H1 (cell line): Measurements from ENCODE around the gene ISG15. TPM values are rescaled to one million over a fixed set of nuclear protein-coding genes. Genes with fewer than 3 reads are reported as not detected.
A peak's percentile ranks its signal among the peaks of the same experiment; 100 is the strongest.
"Not testable (repeated sequence)": the region's sequence is repeated elsewhere in the genome, so short reads cannot be mapped to it uniquely, and the experiment has no call there.

ENCODE experiments used
- CTCF ChIA-PET: fragments of 300-600 bp; sonication (Branson Sonifier 250); formaldehyde crosslinking; loops from one replicate; lab custom pipeline; 2021; ENCODE audit not compliant: partially characterized antibody; lab: Charles Lee
- POLR2A ChIA-PET: fragments of 300-600 bp; sonication (Branson Sonifier 250); formaldehyde crosslinking; loops from one replicate; lab custom pipeline; 2021; ENCODE audit warnings: inconsistent platforms; ENCODE audit not compliant: partially characterized antibody; lab: Charles Lee
- DNase-seq, 2 experiments: peaks; one replicate each; pipeline versions ENCODE4 v3.0.0 to v3.0.0-alpha.2; 2010 to 2022; ENCODE audit warnings: low spot score in 2 of 2, low read depth in 1 of 2, mixed read lengths in 1 of 2
- FAIRE-seq: peaks from 2 replicates; lab custom pipeline; 2011; peaks lifted over from hg19 to GRCh38; lab: Jason Lieb, UNC
- H2AFZ ChIP-seq: 2 replicates; pipeline ENCODE4 v1.8.1; 2012; ENCODE audit warnings: low read length, inconsistent platforms
- H2AK5ac ChIP-seq: 2 replicates; pipeline ENCODE4 v1.6.1; 2013; ENCODE audit warnings: low read depth, low read length
- H2BK120ac ChIP-seq: replicated peaks from 2 replicates; pipeline ENCODE3; 2013; ENCODE audit warnings: low read depth, low read length, inconsistent platforms
- H2BK12ac ChIP-seq: 2 replicates; pipeline ENCODE4 v1.6.1; 2013; ENCODE audit warnings: low read depth, low read length
- H2BK15ac ChIP-seq: 2 replicates; pipeline ENCODE4 v1.6.1; 2013; ENCODE audit warnings: low read length
- H2BK20ac ChIP-seq: 2 replicates; pipeline ENCODE4 v1.6.1; 2013; ENCODE audit warnings: low read length
- H2BK5ac ChIP-seq: 2 replicates; pipeline ENCODE4 v1.6.1; 2013; ENCODE audit warnings: low read depth, low read length
- H3K14ac ChIP-seq: 2 replicates; pipeline ENCODE4 v1.6.1; 2013; ENCODE audit warnings: inconsistent platforms; ENCODE audit not compliant: insufficient read length
- H3K18ac ChIP-seq: 2 replicates; pipeline ENCODE4 v1.6.1; 2013; ENCODE audit warnings: low read length; ENCODE audit errors: extremely low read depth
- H3K23ac ChIP-seq: 2 replicates; pipeline ENCODE4 v1.6.1; 2013; ENCODE audit warnings: inconsistent platforms; ENCODE audit not compliant: insufficient read length
- H3K23me2 ChIP-seq: 2 replicates; pipeline ENCODE4 v1.6.1; 2013; ENCODE audit warnings: low read depth, low read length
- H3K27ac ChIP-seq: 2 replicates; pipeline ENCODE4 v1.6.1; 2011; ENCODE audit warnings: low read depth, low read length, inconsistent platforms
- H3K27me3 ChIP-seq, 4 experiments: replicated peaks in 1 of 4; 1 replicate in 1 of 4; 2 replicates in 3 of 4; pipeline versions ENCODE4 v1.6.1 to v1.8.1; 2011 to 2013; ENCODE audit warnings: low read length in 3 of 4, mild to moderate bottlenecking in 3 of 4, inconsistent platforms in 2 of 4, mixed read lengths in 2 of 4, moderate library complexity in 1 of 4; ENCODE audit not compliant: control insufficient read depth in 3 of 4, insufficient read depth in 3 of 4; ENCODE audit errors: extremely low read depth in 1 of 4
- H3K36me3 ChIP-seq, 4 experiments: 2 replicates each; pipeline versions ENCODE4 v1.6.1 to v1.8.1; 2011 to 2013; ENCODE audit warnings: mild to moderate bottlenecking in 4 of 4, low read length in 3 of 4, moderate library complexity in 2 of 4, control low read depth in 1 of 4, inconsistent platforms in 1 of 4; ENCODE audit not compliant: insufficient read depth in 4 of 4, control insufficient read depth in 2 of 4
- H3K4ac ChIP-seq: replicated peaks from 2 replicates; pipeline ENCODE3; 2013; ENCODE audit warnings: low read length, low read depth, mixed read lengths, inconsistent platforms; ENCODE audit not compliant: insufficient read length
- H3K4me1 ChIP-seq, 4 experiments: replicated peaks in 1 of 4; 1 replicate in 1 of 4; 2 replicates in 3 of 4; pipeline versions ENCODE4 v1.6.1 to v1.8.1; 2011 to 2013; ENCODE audit warnings: low read length in 3 of 4, inconsistent platforms in 2 of 4, mixed read lengths in 1 of 4; ENCODE audit not compliant: insufficient read depth in 4 of 4, control insufficient read depth in 3 of 4
- H3K4me2 ChIP-seq, 2 experiments: 2 replicates each; pipeline versions ENCODE4 v1.6.1 to v1.8.1; 2011 to 2013; ENCODE audit warnings: low read depth in 2 of 2, low read length in 2 of 2, control low read depth in 1 of 2, inconsistent platforms in 1 of 2, mild to moderate bottlenecking in 1 of 2; ENCODE audit not compliant: insufficient read depth in 1 of 2
- H3K4me3 ChIP-seq, 4 experiments: fragments of 200-600, 300-600 bp in 1 of 4; sonication (generic), shearing (Covaris generic), sonication (Bioruptor Twin) in 1 of 4; 2 replicates each; pipeline versions ENCODE4 v1.5.1 to v1.8.1; 2011 to 2016; ENCODE audit warnings: low read length in 4 of 4, low read depth in 3 of 4, control low read depth in 2 of 4, inconsistent platforms in 2 of 4, mild to moderate bottlenecking in 2 of 4, mixed read lengths in 1 of 4, moderate library complexity in 1 of 4; ENCODE audit not compliant: insufficient read depth in 2 of 4; ENCODE audit errors: extremely low read depth in 1 of 4
- H3K56ac ChIP-seq: replicated peaks from 2 replicates; pipeline ENCODE3; 2013; ENCODE audit warnings: low read depth, mild to moderate bottlenecking, mixed read lengths, low read length, inconsistent platforms; ENCODE audit not compliant: insufficient read length
- H3K79me1 ChIP-seq: 2 replicates; pipeline ENCODE4 v1.6.1; 2013; ENCODE audit warnings: low read depth, low read length, control low read depth
- H3K79me2 ChIP-seq, 2 experiments: 2 replicates each; pipeline versions ENCODE4 v1.6.1 to v1.8.1; 2012 to 2013; ENCODE audit warnings: low read length in 2 of 2, mild to moderate bottlenecking in 2 of 2, inconsistent platforms in 1 of 2; ENCODE audit not compliant: insufficient read depth in 2 of 2, control insufficient read depth in 1 of 2
- H3K9ac ChIP-seq, 4 experiments: replicated peaks in 1 of 4; 1 replicate in 1 of 4; 2 replicates in 3 of 4; pipeline versions ENCODE4 v1.6.1 to v1.8.1; 2011 to 2013; ENCODE audit warnings: low read depth in 3 of 4, low read length in 3 of 4, control low read depth in 2 of 4, mild to moderate bottlenecking in 2 of 4, moderate library complexity in 2 of 4, inconsistent platforms in 1 of 4; ENCODE audit errors: extremely low read depth in 1 of 4
- H3K9me3 ChIP-seq, 2 experiments: 2 replicates each; pipeline versions ENCODE4 v1.6.1 to v1.8.1; 2012 to 2013; ENCODE audit warnings: mild to moderate bottlenecking in 2 of 2, moderate library complexity in 2 of 2, control low read depth in 1 of 2, inconsistent platforms in 1 of 2, low read depth in 1 of 2, low read length in 1 of 2, mixed read lengths in 1 of 2; ENCODE audit not compliant: insufficient read depth in 2 of 2
- H4K20me1 ChIP-seq, 2 experiments: replicated peaks in 1 of 2; 2 replicates each; pipeline versions ENCODE3 to v1.8.1; 2011 to 2013; ENCODE audit warnings: inconsistent platforms in 2 of 2, low read length in 2 of 2, mild to moderate bottlenecking in 1 of 2; ENCODE audit not compliant: insufficient read depth in 2 of 2, control insufficient read depth in 1 of 2
- H4K5ac ChIP-seq: 2 replicates; pipeline ENCODE4 v1.6.1; 2013; ENCODE audit warnings: low read length, low read depth, mixed read lengths, inconsistent platforms; ENCODE audit not compliant: insufficient read length
- H4K8ac ChIP-seq: 2 replicates; pipeline ENCODE4 v1.8.0; 2013; ENCODE audit warnings: mild to moderate bottlenecking, moderate library complexity, low read length, inconsistent platforms; ENCODE audit not compliant: insufficient read depth; ENCODE audit errors: extremely low read depth
- H4K91ac ChIP-seq: replicated peaks from 2 replicates; pipeline ENCODE3; 2013; ENCODE audit warnings: low read length, mixed read lengths, inconsistent platforms; ENCODE audit not compliant: insufficient read length
- CHD2 ChIP-seq: IDR thresholded peaks from 2 replicates; pipeline ENCODE4 v1.6.1; 2012; ENCODE audit warnings: low read length, improper control_type of control experiment
- CREB1 ChIP-seq: IDR thresholded peaks from 2 replicates; pipeline ENCODE4 v1.6.1; 2012; ENCODE audit warnings: inconsistent platforms
- E2F6 ChIP-seq: IDR thresholded peaks from 2 replicates; pipeline ENCODE4 v1.6.1; 2012; ENCODE audit warnings: inconsistent platforms
- EGR1 ChIP-seq: IDR thresholded peaks from 2 replicates; pipeline ENCODE4 v1.6.1; 2011; ENCODE audit warnings: low read depth, low read length, borderline replicate concordance
- MAFK ChIP-seq: IDR thresholded peaks from 2 replicates; pipeline ENCODE4 v1.6.1; 2012; ENCODE audit warnings: low read depth, mild to moderate bottlenecking, improper control_type of control experiment, low read length
- SIRT6 ChIP-seq: IDR thresholded peaks from one replicate; pipeline ENCODE4 v1.7.1; 2012; ENCODE audit warnings: low read length, inconsistent platforms
- WGBS, 2 experiments: shearing (Covaris generic) in 1 of 2; methylation state at CpG; one replicate each; pipeline versions ENCODE4 v1.1.6 to v1.1.7; 2013 to 2015; ENCODE audit warnings: low lambda C conversion rate in 2 of 2, mixed read lengths in 2 of 2, inconsistent platforms in 1 of 2, low coverage in 1 of 2, missing lambda C conversion rate in 1 of 2; ENCODE audit not compliant: insufficient replicate concordance in 2 of 2, insufficient coverage in 1 of 2, insufficient read length in 1 of 2; ENCODE audit errors: extremely low coverage in 1 of 2, missing lambda C conversion rate in 1 of 2; 5-methylcytosine and 5-hydroxymethylcytosine counted together
- polyA plus RNA-seq, 7 experiments: library from polyadenylated mRNA; depleted of rRNA in 3 of 7; stranded (reverse) in 5 of 7; unstranded in 2 of 7; fragments of >200 nt in 5 of 7; fragments of 200-250 nt in 2 of 7; gene quantifications; 1 replicate in 5 of 7; 2 replicates in 1 of 7; 4 replicates in 1 of 7; pipeline versions ENCODE4 v1.2.1 to v1.2.3, GENCODE V29; 2011 to 2013; ENCODE audit warnings: missing spikeins in 2 of 7, mixed read lengths in 2 of 7
- total RNA-seq: library from RNA; stranded (reverse); fragmentation: NEBNext Ultra II Directional; extraction: Animal tissue kit (Norgen Biotek cat#: 25700); gene quantifications from 2 replicates; pipeline ENCODE4 v1.2.1, GENCODE V29; 2021

The ISG15 gene
- total and polyA plus RNA-seq, 2 of the 8 experiments (the other 6 are each of a cell fraction or from before 2014, with no cell fraction given) = 29.3 to 121 TPM

GRCh38 chr1:993379-993995, 19.8 kb upstream of the ISG15 start (continued):
- no peak for TF ChIP-seq EGR1
- TF ChIP-seq CREB1 = no peak
- no peak for TF ChIP-seq SIRT6
- TF ChIP-seq E2F6 = no peak
- TF ChIP-seq MAFK = no peak
- TF ChIP-seq CHD2 = no peak

GRCh38 chr1:994546-994945, 18.8 kb upstream of the ISG15 start:
- not testable (repeated sequence) for H2BK120ac ChIP-seq, H2BK15ac ChIP-seq, H3K9me3 ChIP-seq, H3K9ac ChIP-seq, H3K4me2 ChIP-seq, H4K8ac ChIP-seq, DNase-seq, H3K23me2 ChIP-seq, H4K20me1 ChIP-seq, H3K23ac ChIP-seq, H4K91ac ChIP-seq, H2BK5ac ChIP-seq, H3K27ac ChIP-seq, H3K4me3 ChIP-seq, H3K56ac ChIP-seq, H3K18ac ChIP-seq, H3K79me2 ChIP-seq, H3K79me1 ChIP-seq, H2BK12ac ChIP-seq, H2AFZ ChIP-seq, FAIRE-seq, H3K4ac ChIP-seq, H3K14ac ChIP-seq, H2BK20ac ChIP-seq, H4K5ac ChIP-seq
- 77% methylated on average over 6 of the region's 6 CpGs; no CpG with 5 or more reads in 1 of the 2 experiments for WGBS, 2 experiments
- Histone ChIP-seq H3K4me1 (peaks cover 0 to 15% (median 9%) of the 10 kb centered on the region in 4 experiments; a peak in 5 of 7 replicates), H2AK5ac (0 out of 2 replicates have a peak overlapping the region, but pooled peaks have one; percentile 39), H3K36me3 (peaks cover 0 to 16% (median 0%) of the 10 kb centered on the region in 4 experiments; a peak in 1 of 8 replicates), H3K27me3 (peaks cover 27 to 59% (median 52%) of the 10 kb centered on the region in 4 experiments)
- ChIA-PET CTCF (interaction anchor here (0.6 to 7.7 kb wide), 7 partner anchors 9 to 307 kb away, joined by 3 to 86 read pairs (median 3); partner anchors contain the start of gene PERM1), POLR2A (interaction anchor here (1.3 to 1.6 kb wide), 2 partner anchors 40 to 43 kb away, joined by 4 to 8 read pairs; no protein-coding TSS in a partner anchor)
